MM.1S (cell line): ENCODE results near the gene SPATS2.

Source experiments
- CTCF ChIP-seq: fragments of 300-600 bp; sonication (generic); IDR thresholded peaks from 2 replicates; pipeline ENCODE4 v1.5.1; 2016; ENCODE audit warnings: antibody characterized with exemption, low read length, mixed read lengths
- EZH2 ChIP-seq: fragments of 300-600 bp; sonication (generic); optimal IDR thresholded peaks from 2 replicates; pipeline ENCODE3; 2017; ENCODE audit warnings: low read depth, mild to moderate bottlenecking, antibody characterized with exemption, low read length, mixed read lengths
- EZH2phosphoT487 ChIP-seq: fragments of 300-600 bp; sonication (generic); IDR thresholded peaks from 2 replicates; pipeline ENCODE4 v1.6.1; 2018; ENCODE audit warnings: antibody characterized with exemption, low read length

DNA sequence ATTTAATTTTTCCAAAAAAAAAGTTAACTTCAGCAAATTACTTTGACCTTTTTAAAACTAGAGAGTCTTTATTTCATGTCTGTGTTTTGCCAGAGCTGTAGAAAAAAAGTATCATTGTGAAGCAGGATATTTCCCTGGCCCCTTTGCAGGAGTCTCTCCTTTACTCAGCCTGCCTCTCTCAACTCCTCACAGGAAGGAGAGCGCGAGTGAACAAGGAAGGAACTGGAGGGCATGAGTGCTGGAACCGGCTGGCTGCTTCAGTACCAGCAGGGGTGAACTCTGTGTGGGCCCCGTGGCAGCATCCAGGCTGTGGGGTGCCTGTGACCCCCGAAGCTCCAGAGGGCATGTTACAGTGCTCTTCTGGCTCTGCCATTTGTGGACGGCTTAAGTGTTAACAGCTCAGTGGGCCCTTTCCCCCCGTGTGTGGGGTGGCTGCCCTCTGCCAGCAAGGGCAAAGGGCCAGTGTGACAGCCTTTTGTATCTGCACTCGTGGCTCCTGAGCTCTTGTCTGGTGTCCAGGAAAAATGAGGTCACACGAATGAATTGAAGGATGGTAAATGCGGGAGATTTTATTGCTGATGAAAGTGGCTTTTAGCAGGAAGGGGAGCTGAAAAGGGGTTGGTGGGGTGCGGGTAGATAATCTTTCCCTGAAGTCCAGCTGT is 95.0 kb downstream of the SPATS2 start:
- TF ChIP-seq CTCF (no peak), EZH2 (no peak), EZH2phosphoT487 (no peak)
